Thyroid gland (tissue), 4 donors: ENCODE data around the gene SMOC1. TPM values are rescaled to one million over a fixed set of nuclear protein-coding genes. Genes with fewer than 3 reads are reported as not detected.

Experiments used
- DNase-seq, 2 donors: peaks; one replicate each; pipeline ENCODE4 v3.0.0-alpha.2; 2019
- H3K27ac ChIP-seq, 3 donors: fragments of 200-600 bp; sonication (generic); 1 replicate in 2 of 3; 2 replicates in 1 of 3; pipeline ENCODE4 v1.5.1; 2016 to 2019; ENCODE audit warnings: mild to moderate bottlenecking in 1 of 3, moderate library complexity in 1 of 3
- H3K27me3 ChIP-seq: fragments of 200-600 bp; sonication (generic); one replicate; pipeline ENCODE4 v1.5.1; 2019
- H3K36me3 ChIP-seq, 2 donors: fragments of 200-600 bp; sonication (generic); one replicate each; pipeline ENCODE4 v1.5.1; 2016 to 2019
- H3K4me1 ChIP-seq, 2 donors: fragments of 200-600 bp; sonication (generic); one replicate each; pipeline ENCODE4 v1.5.1; 2017 to 2019
- H3K4me3 ChIP-seq, 3 donors: fragments of 200-600 bp; sonication (generic); replicated peaks in 1 of 3; 1 replicate in 2 of 3; 2 replicates in 1 of 3; pipeline ENCODE4 v1.5.1; 2016; ENCODE audit warnings: mild to moderate bottlenecking in 1 of 3
- H3K9me3 ChIP-seq: fragments of 200-600 bp; sonication (generic); one replicate; pipeline ENCODE4 v1.5.1; 2017
- CTCF ChIP-seq, 6 experiments: fragments of 200-600 bp in 3 of 6; fragments of 450-650 bp in 3 of 6; sonication (generic) in 3 of 6; IDR thresholded peaks; one replicate each; pipeline ENCODE4 v1.5.1; 2016 to 2019; ENCODE audit warnings: antibody characterized with exemption in 6 of 6, mild to moderate bottlenecking in 2 of 6, inconsistent platforms in 1 of 6, moderate library complexity in 1 of 6
- POLR2A ChIP-seq, 2 donors: fragments of 450-650 bp; IDR thresholded peaks; one replicate each; pipeline ENCODE4 v1.6.1; 2017; ENCODE audit warnings: antibody characterized with exemption in 2 of 2, mild to moderate bottlenecking in 2 of 2, moderate library complexity in 1 of 2
- WGBS, 2 donors: methylation state at CpG; one replicate each; pipeline ENCODE4 v1.1.5; 2017; 5-methylcytosine and 5-hydroxymethylcytosine counted together
- intact Hi-C: fragments of 100-400 bp; cut with DNase I; formaldehyde crosslinking; loops from one replicate; pipeline ENCODE4 v1.15.1; 2023
- total RNA-seq, 4 donors: library from RNA; depleted of rRNA; stranded (reverse); fragments of >200 nt; gene quantifications; one replicate each; pipeline ENCODE4 v1.2.3, GENCODE V29; 2016

SMOC1 gene
- total RNA-seq, 4 donors from 2014 or later = 3.4 to 7.3 (median 3.7) TPM

GRCh38 chr14:70078329-70078728, 199.1 kb downstream of the SMOC1 start:
- intact Hi-C loops = no loop called here
- no peak overlapping the region for H3K27ac ChIP-seq
- TF ChIP-seq POLR2A (IDR thresholded peaks at IDR 0.05) (no peak), CTCF (IDR thresholded peaks at IDR 0.05) (no peak)
- no peaks in the 10 kb centered on the region for H3K27me3 ChIP-seq
- no peak for DNase-seq
- H3K4me1 ChIP-seq = no peaks in the 10 kb centered on the region
- H3K36me3 ChIP-seq = no peaks in the 10 kb centered on the region
- no peak overlapping the region for H3K4me3 ChIP-seq
- no peaks in the 10 kb centered on the region for H3K9me3 ChIP-seq

DNA sequence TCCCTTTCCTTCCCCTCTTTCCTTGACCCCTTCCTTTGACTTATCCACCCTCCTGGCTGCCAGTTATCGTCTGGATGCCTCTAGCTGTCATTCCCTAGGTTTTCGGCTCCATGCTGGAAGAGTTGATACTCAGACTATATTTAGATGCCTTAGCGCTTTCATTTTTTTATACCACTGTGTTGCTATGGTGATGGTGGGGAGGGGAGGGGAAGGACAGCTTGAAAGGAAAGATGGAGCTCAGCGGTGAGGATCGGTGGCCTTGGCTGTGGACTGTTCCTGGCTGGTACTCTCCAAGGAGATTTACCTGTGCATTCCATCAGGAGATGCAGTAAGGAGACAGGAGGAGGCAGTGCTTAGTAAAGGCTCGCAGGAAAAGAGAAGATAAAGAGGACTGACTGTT, 200.9 kb downstream of the SMOC1 start:
- H3K36me3 ChIP-seq = no peaks in the 10 kb centered on the region
- H3K4me1 ChIP-seq = no peaks in the 10 kb centered on the region
- 82 to 86% methylated on average over 6 of the region's 6 CpGs for WGBS, 2 donors
- no peak for DNase-seq
- H3K9me3 ChIP-seq = no peaks in the 10 kb centered on the region
- no peak overlapping the region for H3K27ac ChIP-seq
- no peaks in the 10 kb centered on the region for H3K27me3 ChIP-seq
- intact Hi-C loops = no loop called here
- no peak overlapping the region for H3K4me3 ChIP-seq
- TF ChIP-seq CTCF (IDR thresholded peaks at IDR 0.05) = no peak
- no peak for TF ChIP-seq POLR2A (IDR thresholded peaks at IDR 0.05)

Other genes starting within 250 kb of the SMOC1 start
- 100 to 1,000 TPM; 326 to 969 (median 539) TPM for gene SRSF5, start 112.3 kb upstream of the SMOC1 start, total RNA-seq
- gene SLC10A1, start 82.2 kb upstream of the SMOC1 start, total RNA-seq = not detected